ENCODE results near the gene BSG.
"Not testable (repeated sequence)": the region's sequence is repeated elsewhere in the genome, so short reads cannot be mapped to it uniquely, and the experiment has no call there.

The BSG gene

DNA sequence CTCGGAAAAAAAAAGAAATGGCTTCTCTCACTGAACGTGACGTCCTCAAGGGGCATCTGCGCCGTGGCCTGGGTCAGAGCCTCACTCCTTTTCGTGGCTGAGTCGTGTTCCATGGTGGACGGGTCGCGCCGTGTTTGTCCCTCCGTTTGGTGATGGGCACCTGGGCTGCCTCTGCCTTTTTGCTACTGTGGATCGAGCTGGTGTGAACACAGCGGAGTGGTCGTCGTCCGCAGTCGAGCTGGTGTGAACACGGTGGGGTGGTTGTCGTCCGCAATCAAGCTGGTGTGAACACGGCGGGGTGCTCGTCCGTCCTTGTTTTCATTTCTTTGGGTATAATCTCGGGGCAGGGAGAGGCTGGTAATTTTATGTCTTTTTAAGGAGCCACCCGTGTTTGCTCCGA, 28.9 kb downstream of the BSG start:
- no peak for TF ChIP-seq CTCF (IDR thresholded peaks at IDR 0.05; ENCODE audit: low read length, missing control alignments)
- DNase-seq (ENCODE audit: low read depth), result no peak
- H3K4me3 ChIP-seq (replicated peaks; ENCODE audit: low read depth, low read length), result no peak overlapping the region

DNA sequence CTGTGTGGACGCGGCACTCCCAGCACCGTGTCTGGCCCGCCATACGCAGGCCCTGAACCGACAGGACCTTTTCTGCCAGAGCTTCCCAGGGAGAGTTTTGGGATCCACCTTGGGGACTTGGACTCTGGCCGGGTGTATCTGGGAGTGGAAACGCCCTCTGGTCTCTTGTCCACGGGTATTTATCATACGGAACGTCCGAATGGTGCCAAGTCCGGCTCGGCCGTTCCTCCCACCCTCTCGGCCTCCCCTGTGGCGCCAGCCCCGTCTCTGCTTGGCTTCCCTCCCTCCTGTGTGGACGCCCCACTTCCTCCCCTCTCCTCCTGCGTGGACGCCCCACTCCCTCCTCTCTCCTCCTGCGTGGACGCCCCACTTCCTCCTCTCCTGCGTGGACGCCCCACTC, 29.4 kb downstream of the BSG start:
- no peak for TF ChIP-seq CTCF (IDR thresholded peaks at IDR 0.05; ENCODE audit: low read length, missing control alignments)

GRCh38 chr19:602391-603301, 30.2 kb downstream of the BSG start:
- no peak overlapping the region for H3K4me3 ChIP-seq (replicated peaks; ENCODE audit: low read depth, low read length)
- no peak for DNase-seq (ENCODE audit: low read depth)
- TF ChIP-seq CTCF (IDR thresholded peaks at IDR 0.05; ENCODE audit: low read length, missing control alignments), result no peak

More for the DNA sequence above, 29.4 kb downstream of the BSG start:
- no peak overlapping the region for H3K4me3 ChIP-seq (replicated peaks; ENCODE audit: low read depth, low read length)
- no peak for DNase-seq (ENCODE audit: low read depth)

DNA sequence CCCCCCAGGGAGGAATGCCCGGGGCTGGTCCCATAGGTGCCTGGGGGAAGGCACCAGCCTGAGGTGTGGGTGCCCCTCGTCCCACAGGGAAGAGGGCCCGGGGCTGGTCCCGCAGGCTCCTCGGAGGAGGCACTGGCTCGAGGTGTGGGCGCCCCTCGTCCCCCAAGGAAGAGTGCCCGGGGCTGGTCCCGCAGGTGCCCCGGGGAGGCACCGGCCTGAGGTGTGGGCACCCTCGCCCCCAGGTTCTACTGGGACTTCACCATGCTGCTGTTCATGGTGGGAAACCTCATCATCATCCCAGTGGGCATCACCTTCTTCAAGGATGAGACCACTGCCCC, 30.9 kb downstream of the BSG start:
- H3K4me3 ChIP-seq (replicated peaks; ENCODE audit: low read depth, low read length); DNase-seq (ENCODE audit: low read depth): not testable (repeated sequence)

- DNase-seq (ENCODE audit: low read depth); H3K4me3 ChIP-seq (replicated peaks; ENCODE audit: low read depth, low read length): not testable (repeated sequence)
Observed at GRCh38 chr19:603779-604178, 31.4 kb downstream of the BSG start.

GRCh38 chr19:604355-604754, 32.0 kb downstream of the BSG start:
- H3K4me3 ChIP-seq (replicated peaks; ENCODE audit: low read depth, low read length), result no peak overlapping the region
- no peak for TF ChIP-seq CTCF (IDR thresholded peaks at IDR 0.05; ENCODE audit: low read length, missing control alignments)
- DNase-seq (ENCODE audit: low read depth), result no peak

DNA sequence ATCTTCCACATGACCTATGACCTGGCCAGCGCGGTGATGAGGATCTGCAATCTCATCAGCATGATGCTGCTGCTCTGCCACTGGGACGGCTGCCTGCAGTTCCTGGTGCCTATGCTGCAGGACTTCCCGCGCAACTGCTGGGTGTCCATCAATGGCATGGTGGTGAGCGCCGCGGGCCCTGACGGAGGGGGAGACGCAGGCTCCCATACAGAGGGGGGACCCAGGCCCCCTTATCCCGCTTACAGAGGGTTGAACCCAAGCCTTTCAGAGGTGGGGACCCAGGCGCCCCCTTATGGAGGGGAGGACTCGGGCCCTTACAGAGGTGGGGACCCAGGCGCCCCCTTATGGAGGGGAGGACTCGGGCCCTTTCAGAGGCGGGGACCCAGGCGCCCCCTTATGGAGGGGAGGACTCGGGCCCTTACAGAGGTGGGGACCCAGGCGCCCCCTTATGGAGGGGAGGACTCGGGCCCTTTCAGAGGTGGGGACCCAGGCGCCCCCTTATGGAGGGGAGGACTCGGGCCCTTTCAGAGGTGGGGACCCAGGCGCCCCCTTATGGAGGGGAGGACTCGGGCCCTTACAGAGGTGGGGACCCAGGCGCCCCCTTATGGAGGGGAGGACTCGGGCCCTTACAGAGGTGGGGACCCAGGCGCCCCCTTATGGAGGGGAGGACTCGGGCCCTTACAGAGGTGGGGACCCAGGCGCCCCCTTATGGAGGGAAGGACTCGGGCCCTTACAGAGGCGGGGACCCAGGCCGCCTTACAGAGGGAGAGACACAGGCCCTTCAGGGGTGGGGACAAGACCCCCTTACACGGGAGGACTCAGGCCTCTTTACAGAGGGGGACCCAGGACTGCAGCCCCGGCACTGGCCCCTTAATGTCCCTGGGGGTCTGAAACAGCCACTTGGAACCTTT, 32.9 kb downstream of the BSG start:
- not testable (repeated sequence) for DNase-seq (ENCODE audit: low read depth)

GRCh38 chr19:607301-608154, 35.1 kb downstream of the BSG start:
- DNase-seq (ENCODE audit: low read depth), result no peak
- no peak overlapping the region for H3K4me3 ChIP-seq (replicated peaks; ENCODE audit: low read depth, low read length)
- no peak for TF ChIP-seq CTCF (IDR thresholded peaks at IDR 0.05; ENCODE audit: low read length, missing control alignments)

More for the DNA sequence above, 32.9 kb downstream of the BSG start:
- not testable (repeated sequence) for H3K4me3 ChIP-seq (replicated peaks; ENCODE audit: low read depth, low read length)
